NCI-H1092 (cell line): ENCODE measurements around the gene ANKFN1.

Source experiments
- DNase-seq: peaks from one replicate; lab custom pipeline; 2025; lab: John Stamatoyannopoulos, UW

The ANKFN1 gene

DNA sequence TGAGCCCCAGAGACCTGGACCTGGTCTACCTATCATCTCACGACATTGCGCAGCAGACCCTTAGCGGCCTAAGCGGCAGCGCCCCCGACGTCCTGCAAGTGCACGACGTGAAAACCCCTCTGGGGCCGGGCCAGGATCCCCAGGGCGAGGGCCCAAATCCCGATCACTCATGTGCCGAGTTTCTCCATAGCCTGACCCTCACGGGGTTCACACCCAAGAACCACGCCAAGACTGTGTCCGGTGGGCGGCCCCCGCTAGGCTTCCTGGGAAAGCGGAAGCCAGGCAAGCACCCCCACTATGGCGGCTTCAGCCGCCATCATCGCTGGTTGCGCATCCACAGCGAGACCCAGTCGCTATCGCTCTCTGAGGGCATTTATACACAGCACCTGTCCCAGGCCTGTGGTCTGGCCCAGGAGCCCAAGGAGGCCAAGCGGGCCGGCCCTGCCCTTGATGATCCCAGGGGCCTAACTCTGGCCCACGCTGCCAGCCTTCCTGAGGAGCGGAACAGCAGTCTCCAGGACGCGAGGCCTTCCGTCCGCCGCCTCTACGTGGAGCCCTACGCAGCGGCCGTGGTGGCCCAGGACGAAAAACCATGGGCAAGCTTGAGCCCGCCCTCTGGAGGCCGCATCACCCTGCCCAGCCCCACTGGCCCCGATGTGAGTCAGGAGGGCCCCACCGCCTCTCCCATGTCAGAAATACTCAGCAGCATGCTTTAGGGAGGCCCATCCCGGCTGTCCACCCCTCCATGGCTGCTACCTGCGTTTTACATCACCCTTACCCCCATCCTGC lies 357.5 kb downstream of the ANKFN1 start:
- no peak for DNase-seq

DNA sequence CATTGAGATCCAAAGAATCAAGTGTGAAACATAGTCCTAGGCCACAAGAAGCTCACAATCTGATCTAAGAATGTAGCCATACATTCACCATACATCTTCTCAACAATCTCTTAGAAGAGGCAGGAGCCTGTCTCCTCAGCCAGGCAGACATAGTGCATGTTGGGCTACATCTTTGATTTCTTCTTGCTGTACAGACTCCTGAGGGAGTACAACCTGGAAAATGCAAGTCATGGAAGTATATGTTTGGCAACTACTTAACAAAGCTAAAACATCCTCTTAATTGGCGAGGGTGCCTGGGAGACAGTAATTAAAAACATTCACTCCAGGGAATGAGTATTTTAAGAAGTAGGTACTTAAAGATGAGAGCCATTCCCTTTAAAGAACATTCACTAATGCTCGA lies 361.0 kb downstream of the ANKFN1 start:
- DNase-seq, result no peak

- no peak for DNase-seq
These were observed 361.6 kb downstream of the ANKFN1 start for GRCh38 chr17:56514899-56515298.

DNA sequence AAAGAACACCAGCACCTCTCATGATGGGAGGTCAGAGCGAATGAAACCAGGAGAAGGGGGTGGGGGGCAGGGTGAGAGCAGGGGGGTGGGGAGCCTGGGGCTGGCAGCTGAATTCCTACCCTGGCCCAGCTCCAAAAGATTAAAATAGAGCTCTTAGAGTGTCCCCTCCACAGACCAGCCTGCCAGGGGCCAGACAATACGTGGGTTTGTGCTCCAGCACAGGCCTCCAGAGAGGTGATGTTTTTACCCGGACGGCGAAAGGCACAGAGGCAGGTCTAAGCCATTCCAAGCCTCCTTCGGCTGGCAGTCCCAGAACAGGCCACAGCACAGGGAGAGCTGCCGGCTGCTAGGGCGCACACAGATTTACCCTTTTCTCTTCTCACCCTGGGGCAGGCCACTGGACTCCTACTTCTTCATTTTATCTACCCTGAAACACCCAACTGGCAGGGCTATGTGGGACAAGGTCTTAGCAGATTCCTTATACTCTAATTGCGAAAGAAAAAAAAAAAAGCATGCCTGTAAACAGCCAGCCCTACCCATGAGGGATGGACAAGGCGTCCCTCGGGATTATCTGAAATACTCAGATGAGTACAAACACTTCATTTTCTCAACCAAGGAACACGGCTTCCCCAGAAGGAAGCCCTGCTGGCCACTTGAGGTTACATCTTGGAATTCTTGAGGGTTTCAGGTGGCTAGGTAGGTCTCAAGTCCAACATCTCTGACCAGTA lies 368.3 kb downstream of the ANKFN1 start:
- no peak for DNase-seq

GRCh38 chr17:56523042-56523441 lies 369.8 kb downstream of the ANKFN1 start:
- no peak for DNase-seq

DNA sequence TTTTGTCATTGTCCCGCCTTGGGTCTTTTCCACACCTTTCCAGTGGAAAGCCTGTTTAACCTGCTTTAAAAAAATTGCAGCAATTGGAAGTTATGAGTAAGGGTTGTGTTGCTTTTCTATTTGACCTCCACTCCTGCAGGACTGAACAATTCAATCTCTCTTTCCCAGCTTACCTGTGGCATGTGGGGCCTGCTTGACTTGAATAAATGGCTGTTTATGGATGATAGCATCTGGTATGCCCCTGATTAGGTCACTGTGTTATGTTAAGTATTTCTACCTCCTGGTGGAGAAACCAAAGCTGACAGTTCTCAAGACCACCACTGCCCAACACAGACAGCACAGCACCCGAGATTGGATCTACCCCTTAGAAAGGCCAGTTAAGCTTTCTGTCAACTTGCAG lies 375.4 kb downstream of the ANKFN1 start:
- DNase-seq, result no peak

DNA sequence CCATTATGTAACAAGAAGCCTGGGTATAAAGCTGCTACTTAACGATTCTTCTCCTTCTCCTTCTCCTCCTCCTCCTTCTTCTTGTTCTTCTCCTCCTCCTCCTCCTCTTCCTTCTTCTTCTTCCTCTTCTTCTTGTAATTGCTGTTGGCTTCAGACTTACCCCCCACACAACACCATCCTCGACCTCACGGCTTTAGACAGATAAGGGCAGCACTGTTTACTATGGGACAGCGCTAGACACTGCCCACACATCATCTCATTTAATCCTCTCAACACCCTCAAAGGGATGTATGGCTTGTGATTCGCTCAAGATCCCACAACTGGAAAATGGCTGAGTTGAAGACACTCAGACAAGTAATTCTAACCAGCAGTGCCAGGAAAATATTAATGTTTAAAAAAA lies 379.7 kb downstream of the ANKFN1 start:
- DNase-seq, result no peak

GRCh38 chr17:56536766-56537165 lies 383.5 kb downstream of the ANKFN1 start:
- no peak for DNase-seq

- DNase-seq, result no peak
These were observed 387.6 kb downstream of the ANKFN1 start for GRCh38 chr17:56540836-56541235.

DNA sequence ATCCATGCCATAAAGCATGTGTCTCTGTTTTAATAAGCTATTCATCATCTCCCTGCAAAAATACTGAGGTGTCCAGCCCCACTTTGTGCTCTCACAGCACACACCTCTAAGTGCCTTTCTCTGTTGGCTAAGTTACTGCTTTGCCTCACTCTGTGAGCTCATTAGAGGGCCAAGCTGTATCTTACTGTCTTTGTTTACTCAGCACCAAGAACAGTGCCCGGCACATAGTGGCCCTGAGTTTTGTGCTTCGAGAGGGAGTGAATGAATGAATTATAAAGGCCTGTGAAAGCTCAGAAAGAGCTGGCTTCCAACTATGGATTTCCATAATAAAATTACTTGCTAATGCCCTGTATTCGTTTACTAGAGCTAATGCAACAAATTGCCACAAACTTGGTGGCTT lies 390.0 kb downstream of the ANKFN1 start:
- no peak for DNase-seq

- no peak for DNase-seq
These were observed 391.8 kb downstream of the ANKFN1 start for GRCh38 chr17:56545106-56545505.

DNA sequence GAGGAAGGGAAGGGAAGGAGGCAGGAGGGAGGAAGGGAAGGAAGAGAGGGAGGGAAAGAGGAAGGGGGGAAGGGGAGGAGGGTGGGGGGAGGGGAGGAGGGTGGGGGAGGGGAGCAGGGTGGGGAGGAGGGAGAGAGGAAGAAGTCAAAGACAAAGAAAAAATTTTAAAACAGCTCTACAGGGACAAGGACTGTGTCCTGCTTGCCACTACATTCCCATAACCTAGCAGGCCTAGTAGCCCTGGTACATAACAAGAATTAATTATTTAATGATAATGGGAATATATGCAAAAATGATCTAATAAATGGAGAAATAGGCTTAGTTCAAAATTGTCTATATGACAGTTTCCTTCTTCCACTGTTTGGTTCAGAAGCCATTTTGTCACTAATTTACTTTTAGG lies 392.7 kb downstream of the ANKFN1 start:
- no peak for DNase-seq

GRCh38 chr17:56548661-56549060 lies 395.4 kb downstream of the ANKFN1 start:
- no peak for DNase-seq

GRCh38 chr17:56549501-56549900 lies 396.2 kb downstream of the ANKFN1 start:
- no peak for DNase-seq

DNA sequence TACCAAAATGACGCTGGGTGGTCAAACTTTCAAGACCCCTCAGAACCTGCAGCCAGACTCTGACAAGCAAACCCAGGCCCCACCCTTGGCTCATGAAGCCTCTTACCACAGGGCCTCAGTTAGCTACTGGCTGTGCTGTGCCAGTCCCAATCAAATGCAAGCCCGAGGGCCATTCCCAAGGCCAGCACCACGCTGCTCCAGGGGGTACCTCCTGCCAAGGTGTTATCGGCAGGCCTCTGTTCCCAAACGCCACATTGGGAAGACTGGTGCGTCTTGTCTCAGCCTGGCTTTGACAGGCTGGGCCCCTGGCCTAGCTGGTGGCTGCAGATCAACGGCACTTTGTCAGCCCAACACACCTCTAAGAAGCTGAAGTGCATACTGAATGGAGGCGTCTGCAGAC lies 404.4 kb downstream of the ANKFN1 start:
- no peak for DNase-seq

DNA sequence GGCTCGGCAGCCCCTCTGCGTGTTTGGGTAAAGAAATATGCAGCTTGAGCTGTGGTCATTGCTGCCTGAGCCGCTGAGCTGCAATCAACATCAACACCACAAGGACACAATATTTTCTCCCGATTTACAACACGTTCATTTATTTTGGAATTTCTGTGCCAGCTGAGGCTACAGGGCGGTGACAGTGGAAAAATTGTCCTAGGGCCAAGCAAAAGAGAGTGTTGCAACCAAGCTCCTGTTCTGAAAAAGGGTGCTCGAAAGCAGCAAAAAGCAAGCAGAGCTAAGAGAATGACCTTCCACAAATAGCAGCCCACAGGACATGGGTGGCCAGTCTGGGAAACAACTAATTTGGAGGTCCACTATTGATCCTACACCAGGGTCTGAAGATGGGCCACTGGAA lies 404.8 kb downstream of the ANKFN1 start:
- no peak for DNase-seq
